K562 (cell line): ENCODE measurements around the gene TSSK6. TPM values are rescaled to one million over a fixed set of nuclear protein-coding genes. Genes with fewer than 3 reads are reported as not detected.

ENCODE experiments used
- ARHGAP35 ChIP-seq: fragments of 450-650 bp; IDR thresholded peaks from 2 replicates; pipeline ENCODE4 v1.6.1; 2018; ENCODE audit not compliant: partially characterized antibody
- CREB5 ChIP-seq: fragments of 250-450 bp; sonication (Bioruptor Pico); IDR thresholded peaks from 2 replicates; pipeline ENCODE4 v1.5.0; 2020; ENCODE audit warnings: mild to moderate bottlenecking
- FIP1L1 ChIP-seq: fragments of 200-400 bp; formaldehyde crosslinking; IDR thresholded peaks from 2 replicates; pipeline ENCODE4 v1.6.1; 2018; ENCODE audit warnings: mild to moderate bottlenecking, low read depth, low read length; ENCODE audit not compliant: poor library complexity, severe bottlenecking
- KAT2B ChIP-seq: IDR thresholded peaks from one replicate; pipeline ENCODE4 v1.6.1; 2012; ENCODE audit warnings: low read depth, mild to moderate bottlenecking, control low read depth, inconsistent platforms, low read length, moderate library complexity
- KAT7 ChIP-seq: sonication (generic); formaldehyde crosslinking; IDR thresholded peaks from 2 replicates; pipeline ENCODE4 v1.8.0; 2022; ENCODE audit warnings: missing genetic modification reagents, mild to moderate bottlenecking, borderline replicate concordance
- KDM4B ChIP-seq, 2 experiments: fragments of 450-650 bp in 1 of 2; sonication (generic) in 1 of 2; IDR thresholded peaks; 2 replicates each; pipeline ENCODE4 v1.6.1; 2016 to 2017; ENCODE audit warnings: borderline replicate concordance in 2 of 2, antibody characterized with exemption in 1 of 2, low read depth in 1 of 2, mild to moderate bottlenecking in 1 of 2
- KLF13 ChIP-seq: fragments of 450-650 bp; IDR thresholded peaks from 2 replicates; pipeline ENCODE4 v1.6.1; 2016; ENCODE audit warnings: missing genetic modification characterization, low read depth, mild to moderate bottlenecking, missing compliant biosample characterization, moderate library complexity, borderline replicate concordance
- NELFE ChIP-seq: IDR thresholded peaks from 2 replicates; pipeline ENCODE4 v1.6.1; 2011; ENCODE audit warnings: mild to moderate bottlenecking; ENCODE audit not compliant: insufficient read depth, insufficient read length
- POLR2AphosphoS2 ChIP-seq: IDR thresholded peaks from 2 replicates; pipeline ENCODE4 v1.6.1; 2012; ENCODE audit warnings: low read length, improper control_type of control experiment
- RBM14 ChIP-seq: fragments of 200-400 bp; formaldehyde crosslinking; IDR thresholded peaks from 2 replicates; pipeline ENCODE4 v1.6.1; 2018; ENCODE audit warnings: low read depth, mild to moderate bottlenecking, low read length, moderate library complexity, borderline replicate concordance; ENCODE audit not compliant: insufficient read depth
- RCOR1 ChIP-seq, 2 experiments: IDR thresholded peaks; 2 replicates each; pipeline ENCODE4 v1.6.1; 2012; ENCODE audit warnings: low read depth in 2 of 2, low read length in 2 of 2, borderline replicate concordance in 1 of 2, improper control_type of control experiment in 1 of 2
- RHOXF2B ChIP-seq: fragments of 250-450 bp; sonication (Bioruptor Pico); conservative IDR thresholded peaks from 2 replicates; pipeline ENCODE4 v1.5.1; 2021
- STAT5A ChIP-seq: IDR thresholded peaks from 2 replicates; pipeline ENCODE4 v1.6.1; 2012; ENCODE audit warnings: low read length, inconsistent platforms, borderline replicate concordance
- TSHZ1 ChIP-seq: fragments of 250-450 bp; sonication (Bioruptor Pico); IDR thresholded peaks from 2 replicates; pipeline ENCODE4 v1.4.0; 2020; ENCODE audit warnings: mild to moderate bottlenecking, moderate library complexity
- ZBTB17 ChIP-seq: fragments of 450-650 bp; formaldehyde crosslinking; IDR thresholded peaks from 2 replicates; pipeline ENCODE4 v1.4.0; 2020; ENCODE audit warnings: mild to moderate bottlenecking
- ZBTB7A ChIP-seq: IDR thresholded peaks from 2 replicates; pipeline ENCODE4 v1.6.1; 2011; ENCODE audit warnings: low read depth, mild to moderate bottlenecking, low read length, moderate library complexity, borderline replicate concordance; ENCODE audit not compliant: control insufficient read depth
- ZNF507 ChIP-seq: conservative IDR thresholded peaks from 2 replicates; pipeline ENCODE4 v1.6.1; 2017; ENCODE audit warnings: missing genetic modification characterization, missing compliant biosample characterization
- ZNF785 ChIP-seq: fragments of 250-450 bp; sonication (Bioruptor Pico); IDR thresholded peaks from 2 replicates; pipeline ENCODE4 v1.4.0; 2020; ENCODE audit warnings: mild to moderate bottlenecking
- ZNF79 ChIP-seq: fragments of 250-450 bp; sonication (Bioruptor Pico); IDR thresholded peaks from 2 replicates; pipeline ENCODE4 v1.4.0; 2020; ENCODE audit warnings: low read depth, mild to moderate bottlenecking, moderate library complexity
- polyA plus RNA-seq, 8 experiments: library from polyadenylated mRNA; depleted of rRNA in 4 of 8; stranded (reverse) in 5 of 8; unstranded in 3 of 8; fragments of >200 nt; fragmentation: Nextera tagmentation in 2 of 8; fragmentation: Illumina TruSeq in 1 of 8; extraction: Ambion mirVana in 2 of 8; extraction: Trizol in 1 of 8; gene quantifications; 2 replicates each; pipeline versions ENCODE4 v1.2.1 to v1.2.3, GENCODE V29; 2011 to 2014; ENCODE audit warnings: inconsistent platforms in 1 of 8, missing spikeins in 1 of 8
- total RNA-seq, 7 experiments: library from RNA; depleted of rRNA in 6 of 7; stranded (reverse); fragments of >200 nt in 6 of 7; fragmentation: Illumina TruSeq in 2 of 7; extraction: Trizol in 2 of 7; gene quantifications; 2 replicates each; pipeline versions ENCODE4 v1.2.1 to v1.2.3, GENCODE V29; 2011 to 2021; ENCODE audit warnings: low replicate concordance in 1 of 7
- TF ChIP-seq, protein P1 (sequence below): sonication (generic); formaldehyde crosslinking; IDR thresholded peaks from 2 replicates; pipeline ENCODE4 v1.8.1; 2023; ENCODE audit warnings: mild to moderate bottlenecking, missing genetic modification reagents

Gene TSSK6
- total and polyA plus RNA-seq, 9 of the 15 experiments (the other 6 are each of a cell fraction or from before 2014, with no cell fraction given), result 0.21 to 2.6 (median 1.5) TPM; not detected in 3

DNA sequence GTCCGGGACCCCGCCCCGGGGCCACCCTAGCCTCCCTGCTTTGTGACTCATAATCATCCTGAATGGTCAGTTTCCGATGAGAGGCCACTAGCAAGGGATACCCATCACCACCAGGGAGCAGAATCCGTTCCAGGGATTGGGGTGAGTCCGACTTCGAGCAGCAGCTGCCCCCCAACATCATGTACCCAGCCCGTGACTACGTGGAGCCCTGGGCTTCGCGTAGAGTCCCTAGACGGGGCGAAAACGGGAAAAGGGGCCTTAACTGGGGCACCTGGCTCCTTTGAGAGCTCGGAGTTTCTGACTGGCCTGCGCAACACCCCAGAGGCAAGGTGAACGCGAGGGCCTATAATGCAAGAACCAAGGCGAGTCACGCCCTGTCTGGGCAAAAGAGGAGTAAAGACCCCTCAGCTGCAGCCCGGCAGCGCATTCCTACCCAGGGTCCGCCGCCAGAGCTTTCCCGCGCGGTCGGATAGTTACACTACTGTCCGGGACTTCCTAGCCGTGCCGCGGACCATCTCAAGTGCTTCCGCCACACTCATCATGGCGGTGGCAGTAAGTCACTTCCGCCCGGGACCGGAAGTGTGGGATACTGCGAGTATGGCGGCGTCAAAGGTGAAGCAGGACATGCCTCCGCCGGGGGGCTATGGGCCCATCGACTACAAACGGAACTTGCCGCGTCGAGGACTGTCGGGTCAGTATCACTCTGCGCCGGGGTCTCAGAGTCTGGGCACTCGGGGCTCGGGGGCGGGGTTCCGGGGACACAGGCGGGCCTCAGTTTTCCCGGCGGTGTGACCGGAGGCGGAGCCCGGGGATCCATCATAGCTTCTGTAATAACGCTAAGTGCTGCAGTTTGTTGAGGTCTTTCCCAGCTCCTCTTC lies 533 bp upstream of the TSSK6 start, which contains the start of gene NDUFA13 (continued):
- TF ChIP-seq TSHZ1 (CRISPR knock-in tag), result no peak
- no peak for TF ChIP-seq RBM14
- no peak for TF ChIP-seq ARHGAP35
- TF ChIP-seq KDM4B (IDR thresholded peaks at IDR 0.05; ENCODE audit: borderline replicate concordance in 2 of 2, low read depth in 1 of 2), result peak in 1 of 2 experiments; percentile 93; a peak in 2 of 4 replicates
- TF ChIP-seq NELFE, result no peak
- no peak for TF ChIP-seq KLF13 (tag)
- TF ChIP-seq, protein P1, sequence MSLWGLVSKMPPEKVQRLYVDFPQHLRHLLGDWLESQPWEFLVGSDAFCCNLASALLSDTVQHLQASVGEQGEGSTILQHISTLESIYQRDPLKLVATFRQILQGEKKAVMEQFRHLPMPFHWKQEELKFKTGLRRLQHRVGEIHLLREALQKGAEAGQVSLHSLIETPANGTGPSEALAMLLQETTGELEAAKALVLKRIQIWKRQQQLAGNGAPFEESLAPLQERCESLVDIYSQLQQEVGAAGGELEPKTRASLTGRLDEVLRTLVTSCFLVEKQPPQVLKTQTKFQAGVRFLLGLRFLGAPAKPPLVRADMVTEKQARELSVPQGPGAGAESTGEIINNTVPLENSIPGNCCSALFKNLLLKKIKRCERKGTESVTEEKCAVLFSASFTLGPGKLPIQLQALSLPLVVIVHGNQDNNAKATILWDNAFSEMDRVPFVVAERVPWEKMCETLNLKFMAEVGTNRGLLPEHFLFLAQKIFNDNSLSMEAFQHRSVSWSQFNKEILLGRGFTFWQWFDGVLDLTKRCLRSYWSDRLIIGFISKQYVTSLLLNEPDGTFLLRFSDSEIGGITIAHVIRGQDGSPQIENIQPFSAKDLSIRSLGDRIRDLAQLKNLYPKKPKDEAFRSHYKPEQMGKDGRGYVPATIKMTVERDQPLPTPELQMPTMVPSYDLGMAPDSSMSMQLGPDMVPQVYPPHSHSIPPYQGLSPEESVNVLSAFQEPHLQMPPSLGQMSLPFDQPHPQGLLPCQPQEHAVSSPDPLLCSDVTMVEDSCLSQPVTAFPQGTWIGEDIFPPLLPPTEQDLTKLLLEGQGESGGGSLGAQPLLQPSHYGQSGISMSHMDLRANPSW (CRISPR knock-in tag), result no peak
- TF ChIP-seq ZNF507 (tag), result no peak
- peak; percentile 97 for TF ChIP-seq ZBTB7A
- TF ChIP-seq RCOR1 (IDR thresholded peaks at IDR 0.05; ENCODE audit: borderline replicate concordance in 1 of 2, low read depth in 2 of 2, low read length in 2 of 2), result no peak
- TF ChIP-seq POLR2AphosphoS2, result peak; percentile 73; the same call in 1 of the 2 replicates
- no peak for TF ChIP-seq STAT5A
- no peak for TF ChIP-seq CREB5 (CRISPR knock-in tag)
- TF ChIP-seq KAT2B, result no peak
- 0 out of 2 replicates have a peak, but pooled peaks have one; percentile 40 for TF ChIP-seq ZBTB17 (CRISPR knock-in tag)
- TF ChIP-seq FIP1L1, result peak; percentile 43
- TF ChIP-seq KAT7 (CRISPR knock-in tag), result no peak
- no peak for TF ChIP-seq ZNF785 (CRISPR knock-in tag)
- no peak for TF ChIP-seq RHOXF2B (CRISPR knock-in tag)
- no peak for TF ChIP-seq ZNF79 (CRISPR knock-in tag)
